ENCODE results near the gene PRSS38. TPM values are rescaled to one million over a fixed set of nuclear protein-coding genes. Genes with fewer than 3 reads are reported as not detected.

PRSS38 gene
- total RNA-seq, 4 donors from 2014 or later, result not detected

- WGBS, 2 donors (ENCODE audit: low coverage in 1 of 2), result 64 to 100% methylated on average over 1 to 2 of the region's 7 CpGs
- ATAC-seq, result no peak
- Histone ChIP-seq H3K9me3 (no peaks in the 10 kb centered on the region), H3K4me3 (no peak overlapping the region), H3K36me3 (peaks cover 0 to 90% of the 10 kb centered on the region in 2 donors), H3K27ac (no peak overlapping the region), H3K27me3 (no peaks in the 10 kb centered on the region), H3K4me1 (peaks cover 0 to 20% (median under 1%) of the 10 kb centered on the region in 3 donors)
- TF ChIP-seq CTCF (IDR thresholded peaks at IDR 0.05) (no peak), POLR2A (IDR thresholded peaks at IDR 0.05) (no peak), POLR2AphosphoS5 (IDR thresholded peaks at IDR 0.05) (no peak), EP300 (IDR thresholded peaks at IDR 0.05) (no peak)
Observed at GRCh38 chr1:227768125-227768439, 47.4 kb upstream of the PRSS38 start.

GRCh38 chr1:227768640-227769039 is 46.8 kb upstream of the PRSS38 start:
- Histone ChIP-seq H3K9me3 (no peaks in the 10 kb centered on the region), H3K4me1 (peaks cover 0 to 15% (median 0%) of the 10 kb centered on the region in 3 donors), H3K4me3 (no peak overlapping the region), H3K36me3 (peaks cover 0 to 88% of the 10 kb centered on the region in 2 donors), H3K27ac (no peak overlapping the region), H3K27me3 (no peaks in the 10 kb centered on the region)
- TF ChIP-seq POLR2AphosphoS5 (IDR thresholded peaks at IDR 0.05) (no peak), POLR2A (IDR thresholded peaks at IDR 0.05) (no peak), EP300 (IDR thresholded peaks at IDR 0.05) (no peak), CTCF (IDR thresholded peaks at IDR 0.05) (no peak)
- 77 to 82% methylated on average over 3 to 6 of the region's 6 CpGs for WGBS, 2 donors (ENCODE audit: low coverage in 1 of 2)
- no peak for ATAC-seq

GRCh38 chr1:227769047-227769935 is 46.2 kb upstream of the PRSS38 start:
- H3K27ac ChIP-seq, result no peak overlapping the region
- 87 to 93% methylated on average over 3 of the region's 20 CpGs for WGBS, 2 donors (ENCODE audit: low coverage in 1 of 2)
- no peaks in the 10 kb centered on the region for H3K27me3 ChIP-seq
- peaks cover 0 to 87% of the 10 kb centered on the region in 2 donors for H3K36me3 ChIP-seq
- ATAC-seq, result no peak
- no peaks in the 10 kb centered on the region for H3K9me3 ChIP-seq
- no peak for TF ChIP-seq POLR2A (IDR thresholded peaks at IDR 0.05)
- no peak for TF ChIP-seq POLR2AphosphoS5 (IDR thresholded peaks at IDR 0.05)
- TF ChIP-seq EP300 (IDR thresholded peaks at IDR 0.05), result no peak
- TF ChIP-seq CTCF (IDR thresholded peaks at IDR 0.05), result no peak
- H3K4me1 ChIP-seq, result peaks cover 0 to 8% (median 0%) of the 10 kb centered on the region in 3 donors
- H3K4me3 ChIP-seq, result no peak overlapping the region

GRCh38 chr1:227769936-227770494 is 45.5 kb upstream of the PRSS38 start:
- TF ChIP-seq EP300 (IDR thresholded peaks at IDR 0.05), result no peak
- no peak for TF ChIP-seq POLR2AphosphoS5 (IDR thresholded peaks at IDR 0.05)
- TF ChIP-seq POLR2A (IDR thresholded peaks at IDR 0.05), result no peak
- no peak for TF ChIP-seq CTCF (IDR thresholded peaks at IDR 0.05)
- 81 to 100% methylated on average over 2 to 3 of the region's 15 CpGs for WGBS, 2 donors (ENCODE audit: low coverage in 1 of 2)

More at GRCh38 chr1:227769936-227770494, 45.5 kb upstream of the PRSS38 start:
- Histone ChIP-seq H3K4me3 (no peak overlapping the region), H3K27ac (no peak overlapping the region), H3K9me3 (no peaks in the 10 kb centered on the region), H3K4me1 (peaks cover 0 to 10% (median 0%) of the 10 kb centered on the region in 3 donors), H3K27me3 (no peaks in the 10 kb centered on the region), H3K36me3 (peaks cover 0 to 81% of the 10 kb centered on the region in 2 donors)
- no peak for ATAC-seq

Data from gastroesophageal sphincter (tissue), 4 donors.